HL-60 (cell line): Measurements from ENCODE around the gene RFTN1.

Experiments
- GABPA ChIP-seq: IDR thresholded peaks from 2 replicates; pipeline ENCODE4 v1.6.1; 2012; ENCODE audit warnings: low read depth
- POLR2AphosphoS5 ChIP-seq: IDR thresholded peaks from 2 replicates; pipeline ENCODE4 v1.6.1; 2012; ENCODE audit warnings: low read depth
- TF ChIP-seq, protein P1 (sequence below): IDR thresholded peaks from one replicate; pipeline ENCODE4 v1.5.1; 2011; ENCODE audit warnings: low read length, control low read depth, inconsistent platforms; ENCODE audit not compliant: insufficient read depth
- TF ChIP-seq, protein P2 (sequence below): IDR thresholded peaks from 2 replicates; pipeline ENCODE4 v1.6.1; 2012; ENCODE audit warnings: low read depth; ENCODE audit not compliant: insufficient replicate concordance

DNA sequence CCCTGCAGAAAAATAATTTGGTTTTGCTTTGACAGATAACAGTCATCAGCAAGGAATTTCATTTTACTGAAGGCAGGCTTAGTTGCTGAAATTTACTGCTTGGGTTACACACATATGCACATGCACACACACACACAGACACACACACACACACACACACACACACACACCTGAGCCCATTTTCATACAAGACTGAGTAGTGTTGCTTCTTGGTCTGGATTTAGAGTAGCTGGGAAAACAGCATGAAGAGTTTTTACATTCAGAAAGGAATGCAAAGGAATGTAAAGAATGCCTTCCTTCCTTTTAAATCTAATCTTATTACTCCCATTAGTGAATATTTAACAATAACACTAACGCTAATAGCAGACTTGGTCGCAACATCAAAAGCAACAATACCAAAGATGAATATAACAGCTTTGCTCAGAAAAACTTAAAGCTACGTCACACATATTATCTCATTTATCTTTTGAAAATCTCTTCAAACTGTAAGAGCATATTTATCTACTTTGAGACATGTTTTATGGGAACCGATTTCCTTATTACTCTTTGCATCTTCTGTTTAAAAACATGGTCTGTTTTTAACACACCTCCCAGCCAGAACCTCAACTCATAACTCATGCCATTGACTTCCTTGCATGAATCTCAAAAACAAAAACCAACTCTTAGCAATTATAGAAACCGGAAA is 32.5 kb downstream of the RFTN1 start:
- TF ChIP-seq, protein P1, sequence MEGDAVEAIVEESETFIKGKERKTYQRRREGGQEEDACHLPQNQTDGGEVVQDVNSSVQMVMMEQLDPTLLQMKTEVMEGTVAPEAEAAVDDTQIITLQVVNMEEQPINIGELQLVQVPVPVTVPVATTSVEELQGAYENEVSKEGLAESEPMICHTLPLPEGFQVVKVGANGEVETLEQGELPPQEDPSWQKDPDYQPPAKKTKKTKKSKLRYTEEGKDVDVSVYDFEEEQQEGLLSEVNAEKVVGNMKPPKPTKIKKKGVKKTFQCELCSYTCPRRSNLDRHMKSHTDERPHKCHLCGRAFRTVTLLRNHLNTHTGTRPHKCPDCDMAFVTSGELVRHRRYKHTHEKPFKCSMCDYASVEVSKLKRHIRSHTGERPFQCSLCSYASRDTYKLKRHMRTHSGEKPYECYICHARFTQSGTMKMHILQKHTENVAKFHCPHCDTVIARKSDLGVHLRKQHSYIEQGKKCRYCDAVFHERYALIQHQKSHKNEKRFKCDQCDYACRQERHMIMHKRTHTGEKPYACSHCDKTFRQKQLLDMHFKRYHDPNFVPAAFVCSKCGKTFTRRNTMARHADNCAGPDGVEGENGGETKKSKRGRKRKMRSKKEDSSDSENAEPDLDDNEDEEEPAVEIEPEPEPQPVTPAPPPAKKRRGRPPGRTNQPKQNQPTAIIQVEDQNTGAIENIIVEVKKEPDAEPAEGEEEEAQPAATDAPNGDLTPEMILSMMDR = no peak
- TF ChIP-seq, protein P2, sequence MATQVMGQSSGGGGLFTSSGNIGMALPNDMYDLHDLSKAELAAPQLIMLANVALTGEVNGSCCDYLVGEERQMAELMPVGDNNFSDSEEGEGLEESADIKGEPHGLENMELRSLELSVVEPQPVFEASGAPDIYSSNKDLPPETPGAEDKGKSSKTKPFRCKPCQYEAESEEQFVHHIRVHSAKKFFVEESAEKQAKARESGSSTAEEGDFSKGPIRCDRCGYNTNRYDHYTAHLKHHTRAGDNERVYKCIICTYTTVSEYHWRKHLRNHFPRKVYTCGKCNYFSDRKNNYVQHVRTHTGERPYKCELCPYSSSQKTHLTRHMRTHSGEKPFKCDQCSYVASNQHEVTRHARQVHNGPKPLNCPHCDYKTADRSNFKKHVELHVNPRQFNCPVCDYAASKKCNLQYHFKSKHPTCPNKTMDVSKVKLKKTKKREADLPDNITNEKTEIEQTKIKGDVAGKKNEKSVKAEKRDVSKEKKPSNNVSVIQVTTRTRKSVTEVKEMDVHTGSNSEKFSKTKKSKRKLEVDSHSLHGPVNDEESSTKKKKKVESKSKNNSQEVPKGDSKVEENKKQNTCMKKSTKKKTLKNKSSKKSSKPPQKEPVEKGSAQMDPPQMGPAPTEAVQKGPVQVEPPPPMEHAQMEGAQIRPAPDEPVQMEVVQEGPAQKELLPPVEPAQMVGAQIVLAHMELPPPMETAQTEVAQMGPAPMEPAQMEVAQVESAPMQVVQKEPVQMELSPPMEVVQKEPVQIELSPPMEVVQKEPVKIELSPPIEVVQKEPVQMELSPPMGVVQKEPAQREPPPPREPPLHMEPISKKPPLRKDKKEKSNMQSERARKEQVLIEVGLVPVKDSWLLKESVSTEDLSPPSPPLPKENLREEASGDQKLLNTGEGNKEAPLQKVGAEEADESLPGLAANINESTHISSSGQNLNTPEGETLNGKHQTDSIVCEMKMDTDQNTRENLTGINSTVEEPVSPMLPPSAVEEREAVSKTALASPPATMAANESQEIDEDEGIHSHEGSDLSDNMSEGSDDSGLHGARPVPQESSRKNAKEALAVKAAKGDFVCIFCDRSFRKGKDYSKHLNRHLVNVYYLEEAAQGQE = no peak
- TF ChIP-seq POLR2AphosphoS5 = no peak
- no peak for TF ChIP-seq GABPA
